ENCODE measurements around the gene SLC4A9.

Gene SLC4A9

GRCh38 chr5:140399979-140400729 lies 40.2 kb downstream of the SLC4A9 start:
- Histone ChIP-seq H4K91ac (ENCODE audit: low read length) (no peak overlapping the region), H3K27ac (ENCODE audit: low read length, poor library complexity, severe bottlenecking) (no peak overlapping the region), H3K4me2 (ENCODE audit: low read length, poor library complexity, severe bottlenecking) (peak overlapping the region; percentile 51), H3K79me1 (replicated peaks; ENCODE audit: low read length, poor library complexity, severe bottlenecking) (no peaks in the 10 kb centered on the region), H3K4me1 (ENCODE audit: control insufficient read depth, insufficient read depth, low read depth, low read length) (peaks cover 5% of the 10 kb centered on the region), H2AK5ac (ENCODE audit: low read length, severe bottlenecking) (no peak overlapping the region), H3K27me3 (ENCODE audit: control insufficient read depth in 1 of 2, insufficient read depth in 1 of 2, low read length in 2 of 2) (no peaks in the 10 kb centered on the region), H2BK12ac (ENCODE audit: low read length in 2 of 2) (peak overlapping the region in 1 of 2 experiments; percentile 0), H3K36me3 (ENCODE audit: control insufficient read depth in 1 of 2, insufficient read depth in 2 of 2, low read depth in 1 of 2, low read length in 2 of 2) (no peaks in the 10 kb centered on the region), H3K4me3 (ENCODE audit: insufficient read depth in 1 of 2, low read depth in 1 of 2, low read length in 2 of 2) (peak overlapping the region; percentile 74 to 92), H3K18ac (ENCODE audit: low read depth in 1 of 2, low read length in 2 of 2) (no peak overlapping the region), H2BK15ac (ENCODE audit: low read depth, poor library complexity, severe bottlenecking) (no peak overlapping the region), H3K4ac (ENCODE audit: low read depth in 1 of 2, low read length in 2 of 2) (no peak overlapping the region), H4K8ac (ENCODE audit: low read length) (no peak overlapping the region), H3K9ac (ENCODE audit: low read length) (peak overlapping the region; percentile 83), H2BK5ac (ENCODE audit: low read depth, low read length, poor library complexity, severe bottlenecking) (no peak overlapping the region), H3K23ac (ENCODE audit: low read length in 2 of 2) (no peak overlapping the region), H2AFZ (ENCODE audit: low read depth, low read length) (peak overlapping the region; percentile 95), H3K9me3 (ENCODE audit: control insufficient read depth, low read length) (no peaks in the 10 kb centered on the region), H3K14ac (ENCODE audit: low read length in 2 of 2) (no peak overlapping the region), H2BK120ac (ENCODE audit: low read depth, low read length) (no peak overlapping the region)
- DNase-seq, result no peak
- WGBS, result 52% methylated on average over 19 of the region's 25 CpGs

GRCh38 chr5:140400730-140401361 lies 40.9 kb downstream of the SLC4A9 start:
- Histone ChIP-seq H3K27ac (ENCODE audit: low read length, poor library complexity, severe bottlenecking) (peak overlapping the region; percentile 90), H2BK12ac (ENCODE audit: low read length in 2 of 2) (peak overlapping the region in 1 of 2 experiments; percentile 0)

GRCh38 chr5:140401362-140402257 lies 41.6 kb downstream of the SLC4A9 start, which contains the start of gene ANKHD1:
Gene ANKHD1, plus strand, starts transcription at chr5:140401833. Its CDS starts 135 bp downstream, at chr5:140401968.
- Histone ChIP-seq H3K4me2 (ENCODE audit: low read length, poor library complexity, severe bottlenecking) (peak within 1 kb of the TSS; percentile 94), H2BK12ac (ENCODE audit: low read length in 2 of 2) (peak within 1 kb of the TSS in 1 of 2 experiments; percentile 54), H3K79me1 (replicated peaks; ENCODE audit: low read length, poor library complexity, severe bottlenecking) (no peaks in the 10 kb centered on the region), H3K9ac (ENCODE audit: low read length) (peak within 1 kb of the TSS; percentile 94), H2BK15ac (ENCODE audit: low read depth, poor library complexity, severe bottlenecking) (peak within 1 kb of the TSS; percentile 94), H3K23ac (ENCODE audit: low read length in 2 of 2) (peak within 1 kb of the TSS in 1 of 2 experiments; percentile 27), H4K91ac (ENCODE audit: low read length) (peak within 1 kb of the TSS; percentile 80), H3K4me3 (ENCODE audit: insufficient read depth in 1 of 2, low read depth in 1 of 2, low read length in 2 of 2) (peak within 1 kb of the TSS; percentile 92 to 99), H2AK5ac (ENCODE audit: low read length, severe bottlenecking) (no peak within 1 kb of the TSS), H2BK5ac (ENCODE audit: low read depth, low read length, poor library complexity, severe bottlenecking) (peak within 1 kb of the TSS; percentile 47), H3K4me1 (ENCODE audit: control insufficient read depth, insufficient read depth, low read depth, low read length) (peaks cover 5% of the 10 kb centered on the region), H3K18ac (ENCODE audit: low read depth in 1 of 2, low read length in 2 of 2) (peak within 1 kb of the TSS; percentile 83 to 95), H3K14ac (ENCODE audit: low read length in 2 of 2) (peak within 1 kb of the TSS in 1 of 2 experiments; percentile 94), H3K9me3 (ENCODE audit: control insufficient read depth, low read length) (no peaks in the 10 kb centered on the region), H4K8ac (ENCODE audit: low read length) (peak within 1 kb of the TSS; percentile 98), H2BK120ac (ENCODE audit: low read depth, low read length) (peak within 1 kb of the TSS; percentile 94), H3K27me3 (ENCODE audit: control insufficient read depth in 1 of 2, insufficient read depth in 1 of 2, low read length in 2 of 2) (no peaks in the 10 kb centered on the region), H3K36me3 (ENCODE audit: control insufficient read depth in 1 of 2, insufficient read depth in 2 of 2, low read depth in 1 of 2, low read length in 2 of 2) (peaks cover 0 to 6% of the 10 kb centered on the region in 2 experiments), H3K27ac (ENCODE audit: low read length, poor library complexity, severe bottlenecking) (peak within 1 kb of the TSS; percentile 91), H3K4ac (ENCODE audit: low read depth in 1 of 2, low read length in 2 of 2) (peak within 1 kb of the TSS; percentile 83 to 91), H2AFZ (ENCODE audit: low read depth, low read length) (peak within 1 kb of the TSS; percentile 95)
- under 1% methylated on average over 69 of the region's 83 CpGs for WGBS
- DNase-seq, result peak; percentile 100

More at GRCh38 chr5:140400730-140401361, 40.9 kb downstream of the SLC4A9 start:
- Histone ChIP-seq H2BK5ac (ENCODE audit: low read depth, low read length, poor library complexity, severe bottlenecking) (no peak overlapping the region), H2AK5ac (ENCODE audit: low read length, severe bottlenecking) (no peak overlapping the region), H2BK15ac (ENCODE audit: low read depth, poor library complexity, severe bottlenecking) (no peak overlapping the region), H3K23ac (ENCODE audit: low read length in 2 of 2) (no peak overlapping the region), H2BK120ac (ENCODE audit: low read depth, low read length) (no peak overlapping the region), H3K4me3 (ENCODE audit: insufficient read depth in 1 of 2, low read depth in 1 of 2, low read length in 2 of 2) (peak overlapping the region; percentile 74 to 92), H4K91ac (ENCODE audit: low read length) (no peak overlapping the region), H3K14ac (ENCODE audit: low read length in 2 of 2) (no peak overlapping the region), H3K9ac (ENCODE audit: low read length) (peak overlapping the region; percentile 83), H3K4me1 (ENCODE audit: control insufficient read depth, insufficient read depth, low read depth, low read length) (peaks cover 5% of the 10 kb centered on the region), H3K18ac (ENCODE audit: low read depth in 1 of 2, low read length in 2 of 2) (peak overlapping the region; percentile 83 to 95), H3K79me1 (replicated peaks; ENCODE audit: low read length, poor library complexity, severe bottlenecking) (no peaks in the 10 kb centered on the region), H3K4me2 (ENCODE audit: low read length, poor library complexity, severe bottlenecking) (peak overlapping the region; percentile 51), H3K27me3 (ENCODE audit: control insufficient read depth in 1 of 2, insufficient read depth in 1 of 2, low read length in 2 of 2) (no peaks in the 10 kb centered on the region), H3K4ac (ENCODE audit: low read depth in 1 of 2, low read length in 2 of 2) (no peak overlapping the region), H3K36me3 (ENCODE audit: control insufficient read depth in 1 of 2, insufficient read depth in 2 of 2, low read depth in 1 of 2, low read length in 2 of 2) (no peaks in the 10 kb centered on the region), H2AFZ (ENCODE audit: low read depth, low read length) (peak overlapping the region; percentile 95), H3K9me3 (ENCODE audit: control insufficient read depth, low read length) (no peaks in the 10 kb centered on the region), H4K8ac (ENCODE audit: low read length) (peak overlapping the region; percentile 78)
- WGBS, result under 1% methylated on average over 54 of the region's 54 CpGs
- DNase-seq, result peak; percentile 99

All from mesenchymal stem cell (in vitro differentiated cells and primary cell).